Endometrial microvascular endothelial cells (primary cell): ENCODE data around the gene HTRA2. TPM values are rescaled to one million over a fixed set of nuclear protein-coding genes. Genes with fewer than 3 reads are reported as not detected.

ENCODE experiments used
- in situ Hi-C: cut with HindIII; loops from 2 replicates; pipeline ENCODE4 v1.10.0; 2017; ENCODE audit warnings: low sequenced_read_pairs, low pct_unique_long_range_greater_than_20kb; ENCODE audit errors: inconsistent ontology term
- total RNA-seq: library from RNA; depleted of rRNA; stranded (reverse); fragments of >200 nt; gene quantifications from one replicate; pipeline ENCODE4 v1.2.3, GENCODE V29; 2015; ENCODE audit errors: inconsistent ontology term

HTRA2 gene
- total RNA-seq, 1 donor from 2014 or later, result 42.1 TPM

DNA sequence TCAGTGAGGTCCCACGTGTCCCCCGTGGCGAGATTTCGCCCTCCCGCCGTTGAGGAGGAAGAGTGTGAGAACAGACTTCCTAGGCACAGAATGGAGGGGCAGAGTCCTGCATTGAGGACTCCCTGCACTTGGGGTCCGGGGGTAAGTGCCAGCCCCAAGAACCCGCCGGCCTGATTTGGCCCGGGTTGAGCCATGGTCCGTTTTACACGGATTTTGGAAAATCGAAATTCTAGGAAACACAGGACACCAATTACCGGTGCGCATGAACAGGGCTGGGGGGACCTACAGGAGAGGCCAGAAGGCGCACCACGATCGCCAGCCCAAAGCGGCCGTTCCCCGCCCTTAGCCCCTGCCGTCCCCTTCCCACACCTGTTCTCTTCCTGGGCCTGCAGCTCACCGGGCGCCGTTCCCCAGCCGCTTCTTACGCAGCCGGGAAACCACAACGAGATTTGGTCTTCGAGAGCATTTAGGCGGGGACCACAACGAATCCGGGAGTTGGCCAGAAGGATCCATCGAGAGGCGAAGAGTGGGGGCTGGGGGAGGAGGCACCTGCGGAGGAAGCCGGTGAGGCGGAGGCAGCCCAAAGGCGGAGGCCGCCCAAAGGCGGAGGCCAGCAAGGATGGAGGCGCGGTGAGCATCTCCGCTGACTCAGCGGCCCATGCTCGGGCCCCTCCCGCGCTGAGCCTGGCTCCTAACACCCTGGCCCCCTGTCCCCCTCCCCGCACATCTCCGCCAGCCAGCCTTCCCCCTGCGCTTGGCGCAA is 15.9 kb upstream of the HTRA2 start:
- in situ Hi-C loops, result no loop called here

DNA sequence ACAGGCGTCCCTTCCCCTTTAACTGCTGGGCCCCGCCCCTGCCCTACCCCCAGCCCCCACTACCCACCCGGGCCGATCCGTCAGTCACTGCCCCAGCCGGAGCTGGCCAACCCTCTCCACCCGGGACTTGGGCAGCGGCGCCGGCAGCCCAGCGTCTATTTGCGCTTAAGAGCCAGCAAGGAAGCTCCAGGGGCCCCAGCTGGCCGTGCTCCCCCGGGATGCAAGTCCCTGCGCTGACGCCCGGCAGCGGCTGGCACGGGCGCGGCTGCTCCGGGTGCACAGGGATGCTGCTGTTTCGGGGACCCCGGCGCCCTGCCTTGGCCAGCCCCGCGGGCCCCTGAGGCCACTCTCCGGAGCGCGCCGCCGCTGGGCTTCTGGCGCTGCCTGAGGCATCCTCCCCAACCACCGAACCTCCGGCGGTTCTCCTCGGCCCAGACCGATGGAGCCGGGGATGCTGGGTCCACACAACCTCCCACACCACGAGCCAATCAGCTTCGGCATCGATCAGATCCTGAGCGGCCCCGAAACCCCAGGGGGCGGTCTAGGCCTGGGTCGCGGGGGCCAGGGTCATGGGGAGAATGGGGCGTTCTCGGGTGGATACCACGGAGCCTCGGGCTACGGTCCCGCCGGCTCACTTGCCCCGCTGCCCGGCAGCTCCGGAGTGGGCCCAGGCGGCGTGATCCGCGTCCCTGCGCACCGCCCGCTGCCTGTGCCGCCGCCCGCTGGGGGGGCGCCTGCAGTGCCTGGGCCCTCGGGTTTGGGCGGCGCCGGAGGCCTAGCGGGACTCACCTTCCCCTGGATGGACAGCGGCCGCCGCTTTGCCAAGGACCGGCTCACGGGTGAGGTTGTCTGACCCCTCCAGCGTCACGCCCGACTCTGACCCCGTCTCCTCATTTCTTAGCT is 15.1 kb upstream of the HTRA2 start, which contains the start of gene TLX2:
TSS of gene TLX2 (plus strand) at position 83 of the 903 bp plus-strand sequence. CDS start at position 440, 357 bp downstream.
- in situ Hi-C loops, result no loop called here

DNA sequence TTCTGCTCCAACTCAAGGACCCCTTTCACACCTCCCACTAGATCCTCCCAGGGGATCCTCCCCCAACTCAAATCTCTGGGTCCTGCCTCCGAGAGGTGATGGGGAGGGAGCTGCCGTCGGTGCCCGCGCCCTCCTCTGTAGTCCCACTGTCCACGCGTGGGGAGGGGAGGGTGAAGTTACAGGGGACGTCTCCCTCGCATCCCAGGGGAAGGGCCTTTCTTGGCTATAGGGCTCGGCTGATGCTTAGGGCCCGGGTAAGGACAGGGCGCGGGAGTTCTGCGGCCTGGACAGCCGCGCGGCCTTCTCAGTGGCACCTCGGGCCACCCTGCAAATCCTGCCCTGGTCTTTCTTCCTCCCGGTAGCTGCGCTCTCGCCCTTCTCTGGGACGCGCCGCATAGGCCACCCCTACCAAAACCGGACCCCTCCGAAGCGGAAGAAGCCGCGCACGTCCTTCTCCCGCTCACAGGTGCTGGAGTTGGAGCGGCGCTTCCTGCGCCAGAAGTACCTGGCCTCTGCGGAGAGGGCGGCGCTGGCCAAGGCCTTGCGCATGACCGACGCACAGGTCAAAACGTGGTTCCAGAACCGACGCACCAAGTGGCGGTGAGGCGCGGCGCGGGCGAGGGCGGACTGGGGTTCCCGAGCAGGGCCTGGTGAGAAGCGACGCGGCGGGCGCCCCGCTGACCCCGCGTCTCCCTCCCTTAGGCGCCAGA is 14.3 kb upstream of the HTRA2 start:
- in situ Hi-C loops, result no loop called here

DNA sequence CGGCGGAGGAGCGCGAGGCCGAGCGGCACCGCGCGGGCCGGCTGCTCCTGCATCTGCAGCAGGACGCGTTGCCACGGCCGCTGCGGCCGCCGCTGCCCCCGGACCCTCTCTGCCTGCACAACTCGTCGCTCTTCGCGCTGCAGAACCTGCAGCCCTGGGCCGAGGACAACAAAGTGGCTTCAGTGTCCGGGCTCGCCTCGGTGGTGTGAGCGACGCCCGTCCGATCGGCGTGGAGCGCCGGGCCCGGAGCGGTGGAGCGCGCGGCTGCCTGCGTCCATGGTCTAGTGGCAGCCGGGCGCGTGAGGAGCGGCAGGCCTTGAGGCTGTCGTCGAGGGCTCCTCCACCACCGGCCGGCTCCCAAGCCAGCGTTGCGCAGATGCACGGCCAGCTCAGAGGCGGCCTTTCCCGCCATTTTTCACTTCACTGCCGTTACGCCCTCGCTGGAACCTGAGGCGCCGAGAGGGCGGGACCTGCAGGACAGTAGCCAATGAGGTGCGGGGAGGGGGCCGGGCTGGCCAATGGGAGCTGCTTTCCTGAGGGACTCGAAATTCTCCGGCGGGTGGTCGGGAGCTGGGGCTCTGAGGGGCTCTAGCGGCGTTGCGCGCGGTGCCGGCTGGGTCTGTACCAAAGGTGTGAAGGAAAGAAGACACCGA is 13.6 kb upstream of the HTRA2 start:
- in situ Hi-C loops, result no loop called here

DNA sequence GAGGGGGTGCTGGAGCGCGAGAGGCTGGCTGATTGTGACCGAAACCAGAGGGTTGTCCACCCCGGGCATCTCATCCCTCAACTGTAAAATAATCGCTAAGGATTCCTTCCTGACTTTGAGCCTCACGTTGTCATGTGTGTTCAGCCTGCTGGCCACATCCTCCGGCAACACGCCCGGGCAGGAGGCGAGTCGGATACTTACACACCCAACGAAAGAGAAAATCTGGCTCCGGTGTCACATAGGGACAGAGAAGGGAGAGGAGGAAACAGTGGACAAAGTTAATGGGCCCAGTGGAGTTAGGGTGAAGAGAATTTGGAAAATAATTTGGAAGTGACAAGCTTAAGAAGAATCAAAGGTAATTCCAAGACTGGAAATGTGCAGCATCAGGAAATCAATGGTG is 13.1 kb upstream of the HTRA2 start:
- in situ Hi-C loops, result no loop called here

DNA sequence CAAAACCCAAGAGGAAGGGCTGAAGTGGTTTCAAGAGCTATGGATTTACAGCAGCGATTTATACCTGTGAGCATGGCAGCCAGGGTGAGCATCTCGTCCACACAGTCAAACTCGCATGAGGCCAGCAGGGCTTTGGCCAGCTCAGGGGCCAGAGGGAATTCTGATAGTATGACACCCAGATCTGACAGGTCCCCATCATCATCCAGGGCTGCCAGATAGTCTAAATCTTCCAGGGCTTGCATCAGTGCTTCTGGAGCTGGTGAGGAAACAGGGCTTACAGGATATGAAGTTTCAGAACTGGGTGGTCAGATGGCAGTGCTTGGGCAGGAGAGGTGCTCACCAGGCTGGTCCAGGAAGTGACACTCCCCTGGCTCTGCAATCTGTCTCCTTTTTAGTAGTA is 7.2 kb upstream of the HTRA2 start:
- in situ Hi-C loops, result no loop called here

DNA sequence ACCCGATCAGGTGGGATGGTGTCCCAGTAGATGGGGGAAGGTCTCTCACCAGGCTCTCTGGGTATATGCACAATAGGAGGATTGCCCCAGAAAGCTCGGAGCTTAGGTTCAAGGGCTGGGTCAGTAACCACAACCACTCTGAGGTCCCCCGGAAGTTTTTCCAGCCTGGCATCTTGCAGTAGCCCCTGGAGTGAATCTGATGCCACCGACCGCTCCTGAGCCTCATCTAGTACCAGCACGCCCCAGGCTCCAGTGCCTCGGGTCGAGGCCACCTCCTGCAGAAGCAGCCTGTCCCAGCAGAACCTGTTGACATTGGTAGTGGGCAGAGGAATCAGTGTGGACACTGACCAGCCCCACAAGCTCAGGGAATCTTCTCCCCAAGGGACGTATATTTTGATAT is 5.7 kb upstream of the HTRA2 start:
- in situ Hi-C loops, result no loop called here

DNA sequence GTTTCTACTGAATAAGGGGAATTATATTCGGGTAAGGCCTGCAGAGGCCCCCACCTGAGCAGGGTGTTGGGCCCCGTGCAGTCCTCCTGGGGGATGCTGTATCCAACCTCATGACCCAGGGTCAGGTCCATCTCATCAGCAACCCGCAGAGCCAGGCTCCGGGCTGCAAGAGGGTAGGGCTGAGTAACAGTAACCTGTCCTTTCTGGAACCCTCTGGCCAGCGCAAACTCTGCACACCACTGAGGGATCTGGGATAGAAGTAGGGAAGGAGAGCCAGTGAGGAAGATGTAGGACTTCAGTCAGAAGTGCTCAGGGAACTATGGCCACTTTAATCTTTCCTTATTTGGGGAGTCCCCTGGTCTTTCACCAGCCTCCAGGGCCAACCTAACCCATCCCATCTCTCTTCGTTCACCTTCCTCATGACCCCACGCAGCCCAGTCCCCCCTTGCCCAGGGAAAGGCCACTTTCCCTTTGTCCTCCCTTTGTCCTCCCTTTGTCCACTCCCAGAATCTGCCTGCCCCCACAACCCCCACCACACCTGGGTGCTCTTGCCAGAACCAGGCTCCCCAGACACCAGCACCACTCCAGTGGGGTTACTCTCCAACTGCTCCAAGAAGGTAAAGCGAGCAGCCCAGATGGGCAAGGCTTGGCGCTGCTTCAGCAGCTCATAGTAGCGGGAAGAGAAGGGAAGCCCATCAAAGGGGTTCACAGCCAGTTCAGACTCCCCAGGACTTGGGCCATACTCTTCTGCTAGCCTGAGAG is 4.6 kb upstream of the HTRA2 start:
- in situ Hi-C loops, result no loop called here

DNA sequence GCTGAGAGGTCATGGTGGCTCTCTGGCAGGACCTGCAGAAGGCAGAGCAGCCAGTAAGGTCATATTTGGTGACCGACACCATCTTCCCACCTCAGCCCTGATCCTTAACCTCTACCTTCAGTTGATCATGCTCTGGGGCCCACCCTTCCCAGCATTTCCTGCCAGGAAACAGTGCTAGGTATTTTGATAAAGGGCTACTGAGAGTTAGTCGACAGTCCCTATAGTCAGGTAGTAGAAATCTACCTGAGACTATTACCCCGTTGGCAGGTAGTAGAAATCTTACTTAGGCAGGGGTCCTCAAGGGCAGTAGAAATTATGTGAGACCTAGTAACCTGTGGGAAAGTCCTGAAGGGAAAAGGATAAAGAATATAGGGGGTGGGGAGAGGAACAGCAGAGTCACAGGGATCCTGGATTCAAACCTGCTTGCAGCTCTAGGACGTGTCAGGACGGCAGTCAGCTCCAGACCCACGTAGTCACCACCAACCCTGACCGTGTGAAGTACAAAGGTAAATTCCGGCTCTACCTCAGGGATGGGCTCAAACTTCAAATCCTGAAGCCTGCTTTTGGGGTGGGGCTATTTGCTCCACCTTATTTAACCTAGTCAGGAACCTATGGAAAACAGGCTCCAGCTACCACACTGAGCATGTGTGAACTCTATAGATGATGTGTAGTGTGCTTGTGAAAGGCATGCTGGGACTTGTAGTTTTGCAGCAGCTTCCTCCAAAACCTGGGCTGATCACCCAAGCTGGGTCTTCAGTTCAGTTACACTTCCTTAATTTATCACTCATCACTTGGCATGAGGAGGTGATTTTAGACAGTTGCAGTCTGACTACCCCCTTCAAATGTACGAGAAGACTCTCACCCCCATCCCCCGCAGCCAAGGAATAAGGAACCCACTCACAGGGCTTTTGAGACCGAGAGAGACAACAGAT is 3.8 kb upstream of the HTRA2 start, which contains the start of gene DQX1:
TSS of gene DQX1 (minus strand) at position 515 of the 932 bp plus-strand sequence. CDS start at position 13, 502 bp downstream.
- in situ Hi-C loops, result no loop called here

DNA sequence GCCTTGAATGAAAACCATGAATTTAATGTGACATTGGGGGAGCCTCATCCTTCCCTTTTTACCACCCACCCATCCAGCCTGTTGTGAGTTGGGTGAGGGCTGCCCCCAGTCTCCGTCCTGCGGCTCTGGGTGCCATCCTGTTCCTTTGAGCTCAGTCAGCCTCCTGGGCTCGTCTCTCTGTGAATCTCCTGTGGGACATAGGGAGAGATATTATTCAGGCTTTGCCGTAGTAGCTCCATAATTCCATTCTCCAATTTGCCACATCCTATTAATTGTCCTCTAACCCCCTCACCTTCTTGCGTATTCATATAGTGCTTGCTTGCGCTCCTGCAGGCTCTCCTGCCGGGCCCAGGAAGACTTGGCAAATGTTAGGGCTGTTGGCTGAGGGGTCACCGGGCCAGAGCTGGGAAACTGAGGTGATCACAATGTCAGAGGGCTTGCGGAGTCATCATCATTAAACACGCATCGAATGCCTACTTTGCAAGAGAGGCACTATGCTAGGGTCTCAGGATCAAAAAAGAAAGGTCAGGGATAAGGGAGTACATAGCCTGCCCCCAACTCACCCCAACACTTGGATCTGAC is 3.0 kb upstream of the HTRA2 start:
- in situ Hi-C loops, result no loop called here

DNA sequence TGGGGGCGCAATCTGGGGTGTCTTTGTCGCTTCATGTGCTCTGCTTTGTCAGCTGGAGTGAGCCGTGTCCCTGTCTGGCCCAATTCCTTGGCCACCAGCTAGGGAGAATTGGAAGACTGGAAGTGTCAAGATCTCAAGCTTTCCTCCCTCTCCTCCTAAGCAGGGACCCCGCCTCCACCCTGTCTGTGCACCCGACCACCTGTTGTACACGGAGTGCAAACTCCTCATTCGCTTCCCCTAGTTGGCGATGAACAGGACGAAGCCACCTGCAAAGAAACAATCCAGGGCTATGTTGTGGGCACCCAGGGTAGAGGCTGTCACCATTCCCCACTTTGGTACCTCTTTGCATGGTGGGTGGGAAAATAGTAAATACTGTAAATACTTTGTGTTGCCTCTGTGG is 2.0 kb upstream of the HTRA2 start:
- in situ Hi-C loops, result no loop called here

DNA sequence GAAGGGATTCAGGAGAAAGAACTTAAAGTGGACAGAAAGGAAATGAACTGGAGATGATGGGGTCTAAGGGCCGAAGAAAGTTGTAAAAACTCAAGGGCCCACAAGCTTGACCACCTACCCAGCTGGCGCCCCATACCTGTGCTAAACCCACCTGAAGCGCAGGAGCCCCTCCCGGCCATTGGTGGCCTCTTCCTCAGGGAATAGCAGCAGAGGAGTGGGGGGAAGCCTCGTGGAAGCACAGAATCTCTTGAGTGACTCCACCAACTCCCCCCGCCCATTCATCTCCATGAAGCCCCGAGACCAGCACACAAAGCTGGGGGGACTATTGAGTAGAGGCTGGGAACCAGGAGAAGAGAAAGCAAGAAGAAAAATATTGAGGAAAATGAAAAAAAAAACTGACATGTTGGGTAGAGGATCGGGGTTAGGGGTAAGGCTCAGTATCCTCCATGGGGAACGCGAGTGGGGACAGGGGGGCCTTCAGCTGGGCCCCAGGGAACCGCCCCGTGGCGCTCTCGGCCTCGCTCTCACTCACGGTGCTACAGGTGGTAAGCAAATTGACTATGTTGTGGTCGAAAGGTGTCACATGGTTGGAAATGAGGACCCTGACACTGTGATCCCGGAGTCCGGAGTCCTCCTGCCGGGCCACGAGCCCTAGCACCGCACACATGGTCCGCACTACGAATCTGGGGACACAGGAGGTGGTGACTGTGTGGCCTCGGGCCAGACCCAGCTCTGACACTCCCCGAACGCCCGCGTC is 955 bp upstream of the HTRA2 start:
- in situ Hi-C loops, result no loop called here

DNA sequence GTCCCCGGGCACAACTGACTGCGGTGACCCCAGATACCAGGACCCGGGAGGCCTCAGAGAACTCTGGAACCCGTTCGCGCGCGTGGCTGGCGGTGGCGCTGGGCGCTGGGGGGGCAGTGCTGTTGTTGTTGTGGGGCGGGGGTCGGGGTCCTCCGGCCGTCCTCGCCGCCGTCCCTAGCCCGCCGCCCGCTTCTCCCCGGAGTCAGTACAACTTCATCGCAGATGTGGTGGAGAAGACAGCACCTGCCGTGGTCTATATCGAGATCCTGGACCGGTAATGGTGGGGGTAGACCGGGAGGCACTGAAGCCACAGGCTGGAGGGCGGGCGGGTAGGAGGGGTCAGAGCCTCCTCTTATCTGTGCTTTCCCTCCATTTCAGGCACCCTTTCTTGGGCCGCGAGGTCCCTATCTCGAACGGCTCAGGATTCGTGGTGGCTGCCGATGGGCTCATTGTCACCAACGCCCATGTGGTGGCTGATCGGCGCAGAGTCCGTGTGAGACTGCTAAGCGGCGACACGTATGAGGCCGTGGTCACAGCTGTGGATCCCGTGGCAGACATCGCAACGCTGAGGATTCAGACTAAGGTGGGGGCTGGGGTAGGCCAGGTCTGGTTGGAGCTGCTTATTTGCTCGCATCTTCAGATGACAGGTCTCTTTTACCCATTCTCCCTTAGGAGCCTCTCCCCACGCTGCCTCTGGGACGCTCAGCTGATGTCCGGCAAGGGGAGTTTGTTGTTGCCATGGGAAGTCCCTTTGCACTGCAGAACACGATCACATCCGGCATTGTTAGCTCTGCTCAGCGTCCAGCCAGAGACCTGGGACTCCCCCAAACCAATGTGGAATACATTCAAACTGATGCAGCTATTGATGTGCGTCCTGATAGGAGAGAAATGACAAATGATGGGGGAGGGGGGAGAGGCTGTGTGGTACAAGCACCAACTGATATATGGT is 780 bp downstream of the HTRA2 start:
- in situ Hi-C loops, result no loop called here

DNA sequence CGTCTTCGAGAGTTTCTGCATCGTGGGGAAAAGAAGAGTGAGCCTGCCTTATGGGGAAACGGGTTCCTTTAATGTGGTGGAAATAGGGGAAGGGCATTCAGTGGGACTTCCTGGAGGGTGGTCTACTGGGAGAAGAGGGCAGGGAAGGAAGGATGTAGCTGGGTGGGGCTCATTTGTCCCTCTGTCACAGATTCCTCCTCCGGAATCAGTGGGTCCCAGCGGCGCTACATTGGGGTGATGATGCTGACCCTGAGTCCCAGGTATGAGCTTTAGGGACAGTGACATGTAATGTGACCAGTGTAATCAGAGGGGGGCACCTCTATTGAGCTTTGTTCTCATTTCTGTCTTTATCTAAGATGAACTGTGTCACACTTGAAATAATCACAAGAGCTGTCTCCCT is 1.9 kb downstream of the HTRA2 start:
- in situ Hi-C loops, result no loop called here

DNA sequence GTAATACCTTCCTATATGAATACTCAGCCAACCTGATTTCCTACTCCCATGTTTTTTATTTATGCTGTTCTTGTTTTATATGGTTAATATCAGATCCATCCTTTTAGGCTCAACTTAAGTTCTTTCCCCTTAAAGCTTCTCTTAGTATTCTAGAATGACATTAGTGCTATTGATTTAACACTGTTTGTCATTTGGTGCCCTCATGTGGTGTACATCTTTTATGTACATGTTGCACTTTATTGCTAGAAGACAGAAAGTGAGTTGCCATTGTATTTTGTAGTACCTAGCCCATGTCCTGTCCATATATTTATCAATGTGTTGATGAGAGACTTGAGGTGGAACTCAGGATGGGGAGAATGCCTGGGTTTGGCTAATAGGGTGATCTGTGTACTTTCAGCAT is 2.5 kb downstream of the HTRA2 start:
- in situ Hi-C loops, result no loop called here
